Hematopoietic multipotent progenitor cell treated with erythropoietin and hydrocortisone succinate and interleukin-3 and kit ligand, for 6 days (in vitro differentiated cells): ENCODE results near the gene MAML2.

ENCODE experiments used
- DNase-seq: peaks from one replicate; pipeline ENCODE4 v3.0.0-alpha.2; 2015

Gene MAML2

GRCh38 chr11:96149743-96150555 is 193.0 kb downstream of the MAML2 start:
- DNase-seq, result no peak

GRCh38 chr11:96147906-96148486 is 195.0 kb downstream of the MAML2 start:
- no peak for DNase-seq

- no peak for DNase-seq
Measured at GRCh38 chr11:96147186-96147585, 195.8 kb downstream of the MAML2 start.

GRCh38 chr11:96146765-96147164 is 196.2 kb downstream of the MAML2 start:
- DNase-seq, result no peak

GRCh38 chr11:96145163-96145585 is 197.8 kb downstream of the MAML2 start:
- no peak for DNase-seq

- DNase-seq, result no peak
Measured at GRCh38 chr11:96144553-96144952, 198.4 kb downstream of the MAML2 start.

GRCh38 chr11:96143041-96143521 is 199.9 kb downstream of the MAML2 start:
- DNase-seq, result no peak

- no peak for DNase-seq
Measured at GRCh38 chr11:96141626-96142025, 201.4 kb downstream of the MAML2 start.

- no peak for DNase-seq
Measured at GRCh38 chr11:96139691-96140090, 203.3 kb downstream of the MAML2 start.

GRCh38 chr11:96137373-96137772 is 205.6 kb downstream of the MAML2 start:
- DNase-seq, result no peak

GRCh38 chr11:96136613-96137298 is 206.2 kb downstream of the MAML2 start:
- no peak for DNase-seq

GRCh38 chr11:96134602-96135001 is 208.4 kb downstream of the MAML2 start:
- DNase-seq, result peak; percentile 24

GRCh38 chr11:96132437-96132836 is 210.6 kb downstream of the MAML2 start:
- no peak for DNase-seq

GRCh38 chr11:96130061-96130620 is 212.9 kb downstream of the MAML2 start:
- DNase-seq, result no peak

- DNase-seq, result no peak
Measured at GRCh38 chr11:96127596-96127959, 215.4 kb downstream of the MAML2 start.

GRCh38 chr11:96126917-96127595 is 215.9 kb downstream of the MAML2 start:
- no peak for DNase-seq

- DNase-seq, result no peak
Measured at GRCh38 chr11:96125400-96125799, 217.6 kb downstream of the MAML2 start.

- no peak for DNase-seq
Measured at GRCh38 chr11:96124155-96124554, 218.8 kb downstream of the MAML2 start.

- DNase-seq, result no peak
Measured at GRCh38 chr11:96123301-96123700, 219.7 kb downstream of the MAML2 start.

GRCh38 chr11:96122601-96123074 is 220.4 kb downstream of the MAML2 start:
- no peak for DNase-seq

GRCh38 chr11:96119211-96119610 is 223.8 kb downstream of the MAML2 start:
- no peak for DNase-seq

GRCh38 chr11:96116376-96116775 is 226.6 kb downstream of the MAML2 start:
- DNase-seq, result no peak
